DMS114 treated with DMSO at 0.1 percent for 48 hours (cell line): ENCODE measurements around the gene MGA.
A peak's percentile ranks its signal among the peaks of the same experiment; 100 is the strongest.

Experiments
- DNase-seq: peaks from one replicate; lab custom pipeline; 2025; ENCODE audit not compliant: unreplicated experiment; lab: John Stamatoyannopoulos, UW

The MGA gene

GRCh38 chr15:41660235-41661077 is at the start of gene MGA:
Gene MGA, plus strand, starts transcription at chr15:41660405.
- peak; percentile 49 for DNase-seq

DNA sequence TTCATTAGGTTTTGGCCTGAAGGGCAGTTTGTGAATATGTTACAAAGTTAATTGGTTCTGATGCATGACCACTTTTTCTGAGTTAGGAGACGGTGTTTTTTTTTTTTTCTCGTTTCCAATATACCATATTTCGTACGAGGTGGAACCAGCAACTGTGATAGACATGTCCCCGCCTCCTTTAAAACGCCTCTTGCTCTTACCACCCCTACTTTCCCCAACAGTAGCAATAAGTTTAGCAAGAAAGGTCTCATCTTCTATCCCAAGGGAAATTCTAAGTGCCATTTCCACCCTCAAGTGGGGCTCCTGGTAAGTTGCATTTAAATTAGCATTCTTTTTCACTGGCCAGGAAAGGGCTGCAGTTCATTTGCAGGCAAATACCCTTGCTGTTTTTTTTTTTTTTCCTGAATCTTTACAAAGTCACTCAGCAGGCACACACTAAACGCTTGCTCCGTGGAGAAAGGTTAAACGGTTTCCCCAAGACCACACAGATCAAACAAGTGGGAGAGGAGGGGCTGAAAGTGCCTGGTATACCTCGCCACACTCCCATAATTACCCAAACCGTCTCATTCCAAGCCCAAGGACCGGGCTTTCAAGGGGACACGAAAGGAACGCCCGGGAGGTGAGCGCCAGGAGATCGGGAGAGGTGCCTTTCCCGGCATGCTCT is 39.5 kb upstream of the MGA start:
- DNase-seq = peak; percentile 35

DNA sequence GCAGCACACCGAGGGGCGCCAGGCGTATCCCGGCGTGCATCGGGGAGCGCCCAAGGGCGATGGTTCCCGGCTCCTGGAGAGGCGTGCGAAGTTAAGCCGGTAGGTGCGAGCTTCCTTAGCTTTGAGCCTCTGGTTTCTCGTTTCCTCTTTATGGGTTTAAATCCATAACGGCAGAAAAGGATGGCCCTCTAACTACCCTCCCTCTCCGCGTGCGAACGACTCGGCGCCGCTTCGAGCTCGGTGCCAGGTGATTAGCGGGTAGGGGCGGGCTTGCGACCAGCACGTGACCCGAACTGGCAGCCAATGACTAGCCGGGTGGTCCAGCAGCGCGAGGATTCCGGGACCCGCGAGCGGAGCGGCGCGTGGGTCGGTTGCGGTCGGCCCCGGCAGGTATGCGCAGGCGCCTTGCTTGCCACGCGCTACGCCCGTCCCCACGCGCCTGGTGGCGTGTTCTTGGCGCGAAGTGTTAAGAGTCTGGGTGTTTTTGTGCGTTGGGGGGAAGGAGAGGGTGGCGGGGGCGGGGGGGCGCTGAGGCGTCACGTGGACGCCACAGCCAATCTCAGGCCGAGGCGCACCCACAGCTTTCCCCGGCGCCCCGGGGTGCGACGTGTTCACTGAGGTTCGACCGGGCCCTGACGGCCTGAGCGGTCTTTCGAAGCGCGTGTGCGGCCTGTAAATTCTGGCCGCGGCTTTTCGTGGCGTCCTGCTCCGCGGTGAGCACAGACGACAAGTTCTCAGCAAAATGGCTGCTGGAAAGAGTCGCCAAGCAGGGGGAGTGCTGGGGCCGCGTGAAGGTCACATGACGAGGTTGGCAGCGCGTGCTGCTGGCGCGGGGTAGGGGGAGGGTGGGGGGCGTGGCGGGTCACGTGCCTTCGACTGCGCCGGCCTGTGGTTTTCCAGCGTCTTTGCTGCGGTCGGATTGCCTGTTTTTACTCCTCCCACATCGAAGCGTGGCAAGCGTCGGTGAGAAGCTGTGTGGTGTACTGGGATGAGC is 38.7 kb upstream of the MGA start:
- peak; percentile 83 for DNase-seq

- no peak for DNase-seq
Measured at GRCh38 chr15:41622901-41623300, 37.3 kb upstream of the MGA start.

- no peak for DNase-seq
Measured at GRCh38 chr15:41627203-41627602, 33.0 kb upstream of the MGA start.

DNA sequence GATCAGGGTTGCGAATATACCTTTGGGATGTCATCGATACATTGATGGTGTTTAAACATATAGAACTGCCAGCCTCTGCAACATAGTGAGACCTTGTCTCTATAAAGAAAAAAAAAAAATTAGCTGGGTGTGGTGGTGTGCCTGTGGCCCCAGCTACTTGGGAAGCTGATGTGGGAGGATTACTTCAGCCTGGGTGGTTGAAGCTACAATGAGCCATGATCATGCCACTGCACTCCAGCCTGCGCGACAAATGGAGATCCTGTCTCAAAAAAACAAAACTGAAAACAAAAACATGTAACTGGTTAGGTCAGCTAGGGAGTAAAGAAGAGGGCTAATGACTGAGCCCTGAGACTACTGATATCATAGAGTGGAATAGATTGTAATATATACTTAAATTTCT is 30.7 kb upstream of the MGA start:
- no peak for DNase-seq

DNA sequence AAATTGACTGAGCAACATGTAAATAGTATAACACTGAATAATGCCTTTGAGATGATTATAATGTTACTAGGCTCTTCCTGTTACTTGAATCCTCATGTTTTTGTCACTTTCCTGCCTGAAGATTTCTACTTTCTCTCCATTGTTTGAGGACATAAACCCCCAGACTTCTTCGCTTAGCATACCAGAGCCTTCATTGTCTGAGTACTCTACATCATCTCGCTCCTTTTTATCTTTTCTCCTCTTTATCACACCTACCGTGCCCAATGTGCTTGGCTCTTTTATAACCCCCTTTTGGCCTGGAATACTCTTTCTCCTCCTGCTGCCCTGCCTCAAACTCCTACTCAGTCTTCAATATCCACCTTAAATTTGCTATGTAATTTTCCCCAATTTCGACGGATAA is 30.3 kb upstream of the MGA start:
- DNase-seq = no peak

GRCh38 chr15:41630616-41631217 is 29.5 kb upstream of the MGA start:
- no peak for DNase-seq

DNA sequence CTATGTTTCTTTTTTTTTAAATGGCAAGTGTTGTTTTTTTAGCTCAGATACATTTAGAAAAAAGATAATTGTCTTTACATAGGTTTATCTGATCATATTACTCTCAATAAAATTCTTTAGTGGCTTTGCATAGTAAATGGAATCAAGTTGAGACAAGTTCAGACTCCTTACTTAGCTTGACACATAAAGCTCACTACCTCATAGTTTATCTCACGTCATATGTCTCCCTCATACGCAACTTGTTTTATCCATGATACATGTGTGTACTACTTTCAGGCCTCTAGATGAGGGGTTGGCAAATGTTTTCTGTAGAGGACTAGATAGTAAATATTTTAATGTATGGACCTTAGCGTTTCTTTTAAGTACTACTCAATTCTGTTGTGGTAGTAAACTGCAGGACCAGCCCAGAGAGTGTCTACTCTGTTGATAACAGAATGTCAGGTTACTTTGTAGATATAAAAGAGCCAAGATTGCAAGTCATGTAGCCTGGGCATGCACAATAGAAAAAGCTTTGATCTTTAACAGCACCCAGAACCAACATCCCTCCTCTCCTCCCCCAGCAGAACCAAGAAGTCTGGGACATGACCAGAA is 28.2 kb upstream of the MGA start:
- DNase-seq = no peak

GRCh38 chr15:41633609-41634008 is 26.6 kb upstream of the MGA start:
- DNase-seq = no peak

- DNase-seq = no peak
Measured at GRCh38 chr15:41634072-41634626, 26.1 kb upstream of the MGA start.

GRCh38 chr15:41637086-41637485 is 23.1 kb upstream of the MGA start:
- no peak for DNase-seq

DNA sequence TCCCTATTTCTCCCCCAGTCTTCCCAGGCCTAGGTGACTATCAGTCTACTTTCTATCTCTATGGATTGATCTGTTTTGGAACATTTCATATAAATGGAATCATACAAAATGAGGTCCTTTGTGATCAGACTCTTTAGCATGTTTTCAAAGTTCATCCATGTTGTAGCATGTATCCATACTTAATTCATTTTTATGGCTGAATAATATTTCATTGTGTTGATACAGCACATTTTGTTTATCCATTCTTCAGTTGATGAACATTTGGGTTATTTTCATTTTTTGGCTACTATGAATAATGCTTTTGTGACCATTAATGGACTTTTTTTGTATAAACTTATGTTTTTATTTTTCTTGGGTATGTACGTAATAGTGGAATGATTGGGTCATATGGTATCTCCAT is 19.2 kb upstream of the MGA start:
- no peak for DNase-seq

DNA sequence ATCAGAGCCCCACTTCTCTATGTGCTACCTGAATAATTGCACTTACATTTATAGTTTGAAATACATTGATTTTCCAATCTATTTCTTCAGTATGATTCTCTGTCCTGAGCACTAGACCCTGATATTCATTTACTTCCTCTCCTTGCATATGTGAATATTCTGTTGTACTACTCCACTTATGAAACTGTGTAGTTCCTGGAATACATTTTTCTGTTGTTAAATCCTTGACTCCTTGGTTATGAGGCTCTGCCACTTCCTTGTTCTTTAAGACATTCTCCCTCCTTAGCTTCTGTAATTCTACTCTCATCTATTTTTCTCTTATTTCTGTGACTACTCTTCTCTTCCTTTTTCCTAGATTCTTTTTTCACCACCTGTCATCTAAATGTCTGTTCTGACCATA is 12.9 kb upstream of the MGA start:
- no peak for DNase-seq

DNA sequence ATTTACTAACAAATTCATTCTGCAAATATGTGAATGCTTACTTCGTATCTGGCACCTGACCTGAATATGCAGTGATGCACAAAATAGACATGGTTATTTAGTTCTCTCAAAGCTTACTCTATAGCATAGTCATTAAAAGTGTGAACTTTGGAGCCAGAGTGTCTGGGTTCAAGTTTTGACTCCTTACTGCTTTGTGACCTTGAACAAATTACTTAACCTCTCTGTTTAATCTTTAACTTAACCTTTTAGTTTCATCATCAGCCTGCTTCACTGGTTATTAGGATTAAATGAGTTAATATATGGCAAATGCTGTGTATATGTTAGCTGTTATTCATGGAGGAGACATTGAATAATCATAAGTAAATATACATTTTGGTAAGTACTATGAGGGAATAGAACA is 12.1 kb upstream of the MGA start:
- no peak for DNase-seq

DNA sequence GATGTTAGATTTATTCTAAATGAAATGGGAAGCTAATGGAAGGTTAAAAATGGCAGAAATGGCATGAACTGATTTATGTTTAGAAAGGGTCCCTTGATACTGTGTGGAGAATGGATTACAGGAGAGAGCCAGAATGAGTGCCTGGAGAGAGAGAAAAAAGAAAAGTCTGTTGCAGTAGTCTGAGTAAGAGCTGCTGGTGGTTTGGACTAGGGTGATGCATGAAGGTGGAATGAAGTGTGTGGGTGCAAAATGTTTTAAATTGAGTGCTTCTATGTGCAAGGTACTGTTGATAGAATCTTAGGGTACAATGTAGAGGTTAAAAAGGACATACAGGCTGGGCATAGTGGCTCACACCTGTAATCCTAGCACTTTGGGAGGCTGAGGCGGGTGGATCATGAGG is 11.4 kb upstream of the MGA start:
- DNase-seq = no peak

- DNase-seq = no peak
Measured at GRCh38 chr15:41650806-41651205, 9.4 kb upstream of the MGA start.

GRCh38 chr15:41651373-41651772 is 8.8 kb upstream of the MGA start:
- DNase-seq = no peak

DNA sequence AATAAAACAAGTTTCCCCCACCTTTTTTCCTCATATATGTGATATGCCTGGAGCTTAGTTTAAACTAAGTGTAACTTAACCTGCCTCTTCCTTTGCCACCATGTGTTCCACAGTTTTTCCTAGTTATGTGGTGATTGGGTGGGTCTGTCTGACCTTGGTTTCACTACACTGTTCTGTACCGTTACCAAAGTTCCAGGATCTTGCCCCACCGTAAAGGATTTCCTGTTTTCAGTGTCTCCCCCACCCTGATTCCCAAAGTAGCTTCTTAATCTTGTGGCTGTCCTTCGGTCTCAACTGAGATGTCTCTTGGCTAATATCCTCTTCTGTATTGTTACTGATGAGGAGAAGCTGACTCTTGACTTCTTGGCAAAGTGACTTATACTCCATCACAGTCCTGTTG is 6.4 kb upstream of the MGA start:
- DNase-seq = no peak

DNA sequence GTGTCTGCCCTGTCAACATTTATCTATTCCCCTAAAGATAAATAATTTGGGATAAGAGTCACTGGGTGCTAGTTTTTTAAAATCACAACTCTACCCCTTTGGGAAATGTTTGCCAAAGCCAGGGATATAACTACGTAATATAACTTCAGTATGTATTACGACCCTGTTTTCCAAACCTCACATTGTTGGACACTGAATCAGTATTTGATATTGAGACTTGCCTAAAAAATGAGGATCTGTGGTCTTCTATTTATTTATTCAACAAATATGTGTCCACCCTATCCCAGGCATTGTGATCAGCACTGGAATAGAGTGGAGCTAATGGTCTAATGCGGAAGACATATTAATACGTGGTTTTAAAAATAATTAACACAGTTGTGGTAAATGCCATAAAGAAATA is 4.5 kb upstream of the MGA start:
- DNase-seq = no peak
